ENCODE results near the gene CARD8. TPM values are rescaled to one million over a fixed set of nuclear protein-coding genes. Genes with fewer than 3 reads are reported as not detected.

The CARD8 gene
- polyA plus RNA-seq, 1 donor from 2014 or later = 23.0 TPM

DNA sequence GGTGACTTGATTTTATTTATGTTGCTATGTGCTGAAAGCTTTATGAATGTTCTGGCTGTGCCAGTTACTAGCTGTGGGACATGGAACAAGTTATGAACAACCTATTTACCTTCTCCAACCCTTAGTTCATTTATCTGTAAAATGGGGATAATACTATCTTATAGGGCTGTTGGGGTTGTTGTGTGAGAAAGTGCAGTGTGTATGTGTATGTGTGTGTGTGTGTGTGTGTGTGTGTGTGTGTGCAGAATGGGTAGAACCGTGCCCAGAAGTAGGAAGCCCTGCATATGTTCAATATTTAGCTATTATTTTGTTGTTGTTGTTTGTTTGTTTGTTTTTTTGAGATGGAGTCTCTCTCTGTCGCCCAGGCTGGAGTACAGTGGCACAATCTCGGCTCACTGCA is 64.8 kb downstream of the CARD8 start:
- H3K27ac ChIP-seq (ENCODE audit: low read length) = no peak overlapping the region
- H3K9ac ChIP-seq (ENCODE audit: low read length) = no peak overlapping the region
- H4K20me1 ChIP-seq (ENCODE audit: insufficient read depth) = no peaks in the 10 kb centered on the region
- no peaks in the 10 kb centered on the region for H3K9me3 ChIP-seq (ENCODE audit: low read length)
- H3K4me3 ChIP-seq (ENCODE audit: low read length) = no peak overlapping the region
- no peak overlapping the region for H3K4me2 ChIP-seq (ENCODE audit: low read length)
- no peaks in the 10 kb centered on the region for H3K79me2 ChIP-seq (replicated peaks; ENCODE audit: insufficient read depth, low read length)
- H2AFZ ChIP-seq (ENCODE audit: low read depth, low read length) = no peak overlapping the region
- H3K27me3 ChIP-seq (ENCODE audit: insufficient read depth, low read depth, low read length) = no peaks in the 10 kb centered on the region
- no peaks in the 10 kb centered on the region for H3K36me3 ChIP-seq (ENCODE audit: insufficient read depth, low read length)
- H3K9me2 ChIP-seq (ENCODE audit: insufficient read depth, low read length) = no peaks in the 10 kb centered on the region
- no peaks in the 10 kb centered on the region for H3F3A ChIP-seq (ENCODE audit: insufficient read depth, low read length, poor library complexity, severe bottlenecking)
- TF ChIP-seq SMC3 (conservative IDR thresholded peaks at IDR 0.05; ENCODE audit: poor library complexity) (no peak), RAD21 (conservative IDR thresholded peaks at IDR 0.05) (no peak), TAF1 (IDR thresholded peaks at IDR 0.05; ENCODE audit: low read depth) (no peak), REST (IDR thresholded peaks at IDR 0.05; ENCODE audit: borderline replicate concordance) (no peak), EP300 (conservative IDR thresholded peaks at IDR 0.05; ENCODE audit: poor library complexity, severe bottlenecking) (no peak), EZH2 (IDR thresholded peaks at IDR 0.05; ENCODE audit: borderline replicate concordance, insufficient read depth, low read length, poor library complexity, severe bottlenecking) (no peak), MXI1 (conservative IDR thresholded peaks at IDR 0.05; ENCODE audit: poor library complexity, severe bottlenecking) (no peak), POLR2AphosphoS5 (IDR thresholded peaks at IDR 0.05) (no peak)
- TF ChIP-seq, protein P1, sequence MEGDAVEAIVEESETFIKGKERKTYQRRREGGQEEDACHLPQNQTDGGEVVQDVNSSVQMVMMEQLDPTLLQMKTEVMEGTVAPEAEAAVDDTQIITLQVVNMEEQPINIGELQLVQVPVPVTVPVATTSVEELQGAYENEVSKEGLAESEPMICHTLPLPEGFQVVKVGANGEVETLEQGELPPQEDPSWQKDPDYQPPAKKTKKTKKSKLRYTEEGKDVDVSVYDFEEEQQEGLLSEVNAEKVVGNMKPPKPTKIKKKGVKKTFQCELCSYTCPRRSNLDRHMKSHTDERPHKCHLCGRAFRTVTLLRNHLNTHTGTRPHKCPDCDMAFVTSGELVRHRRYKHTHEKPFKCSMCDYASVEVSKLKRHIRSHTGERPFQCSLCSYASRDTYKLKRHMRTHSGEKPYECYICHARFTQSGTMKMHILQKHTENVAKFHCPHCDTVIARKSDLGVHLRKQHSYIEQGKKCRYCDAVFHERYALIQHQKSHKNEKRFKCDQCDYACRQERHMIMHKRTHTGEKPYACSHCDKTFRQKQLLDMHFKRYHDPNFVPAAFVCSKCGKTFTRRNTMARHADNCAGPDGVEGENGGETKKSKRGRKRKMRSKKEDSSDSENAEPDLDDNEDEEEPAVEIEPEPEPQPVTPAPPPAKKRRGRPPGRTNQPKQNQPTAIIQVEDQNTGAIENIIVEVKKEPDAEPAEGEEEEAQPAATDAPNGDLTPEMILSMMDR (IDR thresholded peaks at IDR 0.05; ENCODE audit: poor library complexity, severe bottlenecking) = no peak

DNA sequence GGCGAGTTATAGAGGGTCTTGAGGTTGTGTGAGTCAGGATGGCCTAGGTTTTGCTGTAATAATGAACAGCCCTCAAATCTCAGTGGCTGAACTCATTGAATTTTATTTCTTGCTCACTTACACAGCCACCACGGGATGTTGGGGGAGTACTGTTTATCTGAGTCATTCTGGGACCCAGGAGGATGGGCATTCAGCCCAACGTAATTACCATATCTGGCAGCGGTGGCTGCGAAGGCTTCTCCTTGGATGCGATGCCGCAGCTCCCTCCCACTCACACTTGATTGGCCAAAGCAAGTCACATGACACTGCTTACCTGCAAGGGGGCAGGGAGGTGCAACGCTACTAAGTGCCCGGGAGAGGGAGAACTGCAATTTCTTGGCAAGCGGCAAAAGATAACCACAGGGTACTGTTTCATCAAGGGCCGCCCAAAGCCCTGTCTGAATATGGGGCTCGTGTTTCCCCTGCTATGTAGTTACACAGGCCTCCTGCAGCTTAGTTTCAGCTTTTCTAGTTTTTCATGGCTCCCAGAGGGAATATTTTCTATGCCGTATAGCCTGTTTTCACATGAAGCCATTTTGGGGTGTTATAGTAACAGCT is 65.3 kb downstream of the CARD8 start:
- Histone ChIP-seq H4K20me1 (ENCODE audit: insufficient read depth) (no peaks in the 10 kb centered on the region), H2AFZ (ENCODE audit: low read depth, low read length) (no peak overlapping the region), H3K27me3 (ENCODE audit: insufficient read depth, low read depth, low read length) (no peaks in the 10 kb centered on the region), H3K9ac (ENCODE audit: low read length) (no peak overlapping the region), H3K9me2 (ENCODE audit: insufficient read depth, low read length) (no peaks in the 10 kb centered on the region), H3F3A (ENCODE audit: insufficient read depth, low read length, poor library complexity, severe bottlenecking) (no peaks in the 10 kb centered on the region), H3K36me3 (ENCODE audit: insufficient read depth, low read length) (no peaks in the 10 kb centered on the region), H3K79me2 (replicated peaks; ENCODE audit: insufficient read depth, low read length) (no peaks in the 10 kb centered on the region), H3K4me2 (ENCODE audit: low read length) (no peak overlapping the region), H3K4me3 (ENCODE audit: low read length) (no peak overlapping the region), H3K27ac (ENCODE audit: low read length) (no peak overlapping the region), H3K9me3 (ENCODE audit: low read length) (no peaks in the 10 kb centered on the region)
- no peak for TF ChIP-seq RAD21 (conservative IDR thresholded peaks at IDR 0.05)
- no peak for TF ChIP-seq EZH2 (IDR thresholded peaks at IDR 0.05; ENCODE audit: borderline replicate concordance, insufficient read depth, low read length, poor library complexity, severe bottlenecking)
- no peak for TF ChIP-seq REST (IDR thresholded peaks at IDR 0.05; ENCODE audit: borderline replicate concordance)
- TF ChIP-seq, protein P1 (IDR thresholded peaks at IDR 0.05; ENCODE audit: poor library complexity, severe bottlenecking) = no peak
- no peak for TF ChIP-seq SMC3 (conservative IDR thresholded peaks at IDR 0.05; ENCODE audit: poor library complexity)
- TF ChIP-seq TAF1 (IDR thresholded peaks at IDR 0.05; ENCODE audit: low read depth) = no peak
- no peak for TF ChIP-seq MXI1 (conservative IDR thresholded peaks at IDR 0.05; ENCODE audit: poor library complexity, severe bottlenecking)
- TF ChIP-seq POLR2AphosphoS5 (IDR thresholded peaks at IDR 0.05) = no peak
- no peak for TF ChIP-seq EP300 (conservative IDR thresholded peaks at IDR 0.05; ENCODE audit: poor library complexity, severe bottlenecking)
